Right atrium auricular region (tissue), 2 donors: ENCODE measurements around the gene STK16. TPM values are rescaled to one million over a fixed set of nuclear protein-coding genes. Genes with fewer than 3 reads are reported as not detected.
"Not testable (repeated sequence)": the region's sequence is repeated elsewhere in the genome, so short reads cannot be mapped to it uniquely, and the experiment has no call there.

Experiments
- DNase-seq: peaks from one replicate; pipeline ENCODE4 v3.0.0-alpha.2; 2019; ENCODE audit warnings: low spot score
- H3K27ac ChIP-seq, 2 donors: fragments of 200-600 bp; sonication (generic); 1 replicate in 1 of 2; 2 replicates in 1 of 2; pipeline ENCODE4 v1.5.1; 2016 to 2019
- H3K27me3 ChIP-seq, 2 donors: fragments of 200-600 bp; sonication (generic); one replicate each; pipeline versions ENCODE4 v1.5.1 to v1.6.0; 2017 to 2019
- H3K36me3 ChIP-seq: fragments of 200-600 bp; sonication (generic); one replicate; pipeline ENCODE4 v1.5.1; 2016
- H3K4me1 ChIP-seq, 2 donors: fragments of 200-600 bp; sonication (generic); one replicate each; pipeline versions ENCODE4 v1.5.1 to v1.6.0; 2017 to 2019
- H3K4me3 ChIP-seq, 2 donors: fragments of 200-600 bp; sonication (generic); 1 replicate in 1 of 2; 2 replicates in 1 of 2; pipeline ENCODE4 v1.5.1; 2017 to 2019; ENCODE audit warnings: mild to moderate bottlenecking in 1 of 2, moderate library complexity in 1 of 2
- H3K9me3 ChIP-seq, 2 donors: fragments of 200-600 bp; sonication (generic); one replicate each; pipeline ENCODE4 v1.5.1; 2019
- total RNA-seq, 2 donors: library from RNA; depleted of rRNA; stranded (reverse); fragments of >200 nt; gene quantifications; one replicate each; pipeline ENCODE4 v1.1.0, GENCODE V29; 2016
- TF ChIP-seq, protein P1 (sequence below), 2 donors: fragments of 200-600 bp; sonication (generic); IDR thresholded peaks; one replicate each; pipeline ENCODE4 v1.5.1; 2019; ENCODE audit warnings: antibody characterized with exemption in 2 of 2

The STK16 gene
- total RNA-seq, 2 donors from 2014 or later, result 7.0 to 9.0 TPM

DNA sequence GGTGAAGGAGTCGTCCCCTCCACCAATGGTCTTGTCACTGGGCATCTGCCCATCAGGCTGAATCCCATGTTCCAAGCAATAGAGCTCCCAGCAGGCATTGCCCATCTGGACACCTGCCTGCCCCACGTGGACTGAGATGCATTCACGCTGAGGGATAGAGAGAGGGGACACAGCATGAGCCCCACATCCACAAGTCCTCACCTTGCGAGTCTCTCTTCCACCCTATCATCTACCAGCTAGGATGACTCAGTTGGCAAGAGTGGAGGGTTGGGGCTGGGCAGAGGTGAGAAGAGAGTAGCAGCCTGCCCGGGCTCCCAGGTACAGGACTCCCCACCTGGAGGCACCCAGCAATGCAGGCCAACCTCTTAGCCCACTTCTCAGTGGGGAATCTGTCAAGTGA lies 6.8 kb downstream of the STK16 start:
- Histone ChIP-seq H3K9me3 (no peaks in the 10 kb centered on the region), H3K4me3 (peak overlapping the region; percentile 62 to 68), H3K27me3 (no peaks in the 10 kb centered on the region), H3K27ac (peak overlapping the region; percentile 74 to 89), H3K36me3 (peaks cover 17% of the 10 kb centered on the region), H3K4me1 (peaks cover 0 to 46% of the 10 kb centered on the region in 2 donors)
- TF ChIP-seq, protein P1, sequence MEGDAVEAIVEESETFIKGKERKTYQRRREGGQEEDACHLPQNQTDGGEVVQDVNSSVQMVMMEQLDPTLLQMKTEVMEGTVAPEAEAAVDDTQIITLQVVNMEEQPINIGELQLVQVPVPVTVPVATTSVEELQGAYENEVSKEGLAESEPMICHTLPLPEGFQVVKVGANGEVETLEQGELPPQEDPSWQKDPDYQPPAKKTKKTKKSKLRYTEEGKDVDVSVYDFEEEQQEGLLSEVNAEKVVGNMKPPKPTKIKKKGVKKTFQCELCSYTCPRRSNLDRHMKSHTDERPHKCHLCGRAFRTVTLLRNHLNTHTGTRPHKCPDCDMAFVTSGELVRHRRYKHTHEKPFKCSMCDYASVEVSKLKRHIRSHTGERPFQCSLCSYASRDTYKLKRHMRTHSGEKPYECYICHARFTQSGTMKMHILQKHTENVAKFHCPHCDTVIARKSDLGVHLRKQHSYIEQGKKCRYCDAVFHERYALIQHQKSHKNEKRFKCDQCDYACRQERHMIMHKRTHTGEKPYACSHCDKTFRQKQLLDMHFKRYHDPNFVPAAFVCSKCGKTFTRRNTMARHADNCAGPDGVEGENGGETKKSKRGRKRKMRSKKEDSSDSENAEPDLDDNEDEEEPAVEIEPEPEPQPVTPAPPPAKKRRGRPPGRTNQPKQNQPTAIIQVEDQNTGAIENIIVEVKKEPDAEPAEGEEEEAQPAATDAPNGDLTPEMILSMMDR (IDR thresholded peaks at IDR 0.05), result no peak
- no peak for DNase-seq

DNA sequence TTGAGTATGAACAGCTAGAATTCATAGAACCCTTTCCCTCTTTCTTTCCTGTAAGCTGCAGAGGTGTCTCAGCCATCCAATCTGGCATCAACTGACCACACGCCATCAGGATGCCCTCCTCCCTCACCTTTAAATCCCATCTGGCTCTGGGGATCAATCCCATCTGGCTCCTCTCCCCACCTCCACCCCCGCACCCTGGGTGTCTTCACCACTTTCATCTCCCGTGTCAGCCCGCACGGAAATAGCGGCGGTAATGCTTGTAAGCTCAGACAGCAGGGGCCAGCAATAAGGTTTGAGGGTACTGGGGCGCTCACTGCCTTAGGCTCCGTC lies 7.3 kb downstream of the STK16 start:
- H3K27ac ChIP-seq, result peak overlapping the region; percentile 74 to 89
- H3K4me3 ChIP-seq, result peak overlapping the region; percentile 62 to 68
- H3K9me3 ChIP-seq, result no peaks in the 10 kb centered on the region
- peaks cover 12% of the 10 kb centered on the region for H3K36me3 ChIP-seq
- no peaks in the 10 kb centered on the region for H3K27me3 ChIP-seq
- peaks cover 0 to 46% of the 10 kb centered on the region in 2 donors for H3K4me1 ChIP-seq
- no peak for DNase-seq
- TF ChIP-seq, protein P1 (IDR thresholded peaks at IDR 0.05), result no peak

DNA sequence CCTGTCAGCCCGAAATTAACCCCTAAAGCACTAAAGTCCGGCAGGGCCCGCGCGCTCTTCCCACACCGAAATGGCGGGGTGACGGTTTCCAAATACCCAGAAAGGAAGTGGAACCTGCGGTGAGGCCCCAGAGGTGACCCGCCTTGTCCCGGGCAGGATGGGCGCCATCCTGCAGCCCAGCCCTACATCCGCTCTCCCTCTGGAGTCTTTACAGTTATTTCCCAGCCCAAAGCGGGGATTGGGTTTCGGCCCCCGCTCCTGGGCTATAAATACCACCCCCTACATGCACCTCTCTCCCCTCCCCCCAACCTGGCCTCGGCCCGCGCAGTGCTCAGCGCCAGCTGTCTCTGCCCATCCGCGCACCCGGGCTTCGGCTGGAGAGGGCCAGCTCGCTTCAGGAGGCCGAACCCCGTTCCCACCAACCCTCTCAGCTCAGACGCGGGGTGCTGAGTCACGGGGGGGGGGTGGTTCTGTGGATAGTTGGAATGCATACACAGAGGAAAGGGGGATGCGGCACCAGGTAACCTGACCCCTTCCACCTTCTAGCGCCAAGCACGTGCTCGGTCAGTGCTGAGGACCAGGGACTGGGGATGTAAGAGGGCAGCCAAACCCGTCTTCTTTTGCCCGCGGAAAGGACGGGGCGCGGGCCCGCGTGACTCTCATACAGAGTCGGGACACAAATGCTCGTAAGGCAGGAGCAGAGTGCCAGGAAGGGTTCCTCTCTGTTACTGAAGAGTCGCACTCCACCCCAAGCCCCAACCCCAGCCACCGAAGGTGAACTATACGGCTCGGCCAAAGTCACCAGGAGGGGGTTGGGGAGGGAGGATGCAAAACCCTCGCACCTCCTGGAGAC lies 7.8 kb downstream of the STK16 start, which contains the start of gene TUBA4B:
TSS of gene TUBA4B (plus strand) at position 344 of the 853 bp plus-strand sequence. CDS start at position 509, 165 bp downstream.
- peaks cover 0 to 46% of the 10 kb centered on the region in 2 donors for H3K4me1 ChIP-seq
- TF ChIP-seq, protein P1 (IDR thresholded peaks at IDR 0.05), result no peak
- peak within 1 kb of the TSS; percentile 74 to 89 for H3K27ac ChIP-seq
- DNase-seq, result no peak
- peak within 1 kb of the TSS; percentile 62 to 68 for H3K4me3 ChIP-seq
- H3K27me3 ChIP-seq, result no peaks in the 10 kb centered on the region
- no peaks in the 10 kb centered on the region for H3K9me3 ChIP-seq
- H3K36me3 ChIP-seq, result peaks cover 10% of the 10 kb centered on the region

DNA sequence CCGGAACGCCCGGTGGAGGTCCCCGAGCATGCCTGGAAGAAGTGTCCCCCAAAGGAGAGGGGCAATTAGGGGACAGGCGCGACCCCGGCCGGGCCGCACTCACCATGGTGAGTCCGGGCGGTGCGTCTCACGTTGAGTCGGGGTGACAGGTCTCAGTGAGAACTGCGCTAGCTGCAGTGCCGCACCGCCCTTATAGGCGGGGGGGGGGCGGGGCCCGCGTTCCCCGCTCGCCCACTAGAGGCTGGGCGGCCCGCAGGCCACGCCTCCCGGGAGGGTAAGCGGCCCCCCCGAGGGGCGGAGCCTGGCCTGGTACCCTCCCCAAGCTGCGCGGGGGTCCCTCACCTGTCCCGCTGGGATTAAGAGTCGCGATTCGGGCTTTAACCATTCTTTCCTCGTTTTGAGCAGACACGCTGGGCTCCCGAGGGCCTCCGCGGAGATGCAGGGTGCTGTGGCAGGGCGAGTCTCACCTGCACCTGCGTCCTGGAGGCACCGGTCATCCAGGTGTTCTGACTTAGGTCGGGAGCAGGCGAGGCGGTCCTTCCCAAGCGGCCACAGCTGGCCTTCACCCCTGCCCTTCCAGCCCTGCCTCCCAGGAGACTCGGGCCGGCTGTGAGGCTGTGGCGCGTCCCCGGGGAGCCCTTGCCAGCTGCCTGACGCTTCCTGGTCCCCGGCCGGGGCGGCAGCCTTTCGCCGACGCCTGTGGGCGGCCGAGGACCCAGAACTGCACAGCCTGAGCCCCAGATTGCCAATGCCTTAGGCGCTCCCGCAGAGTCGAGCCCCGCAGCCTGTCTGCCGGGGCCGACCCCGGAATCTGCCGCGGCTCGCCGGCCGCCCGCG lies 8.7 kb downstream of the STK16 start, which contains the start of gene TUBA4A:
TSS of gene TUBA4A (minus strand) at position 166 of the 837 bp plus-strand sequence. CDS start at position 106, 60 bp downstream.
- Histone ChIP-seq H3K9me3 (no peaks in the 10 kb centered on the region), H3K27me3 (no peaks in the 10 kb centered on the region), H3K4me1 (peaks cover 0 to 44% of the 10 kb centered on the region in 2 donors), H3K27ac (peak within 1 kb of the TSS; percentile 74 to 89), H3K4me3 (peak within 1 kb of the TSS; percentile 62 to 68), H3K36me3 (peaks cover 5% of the 10 kb centered on the region)
- TF ChIP-seq, protein P1 (IDR thresholded peaks at IDR 0.05), result peak in 1 of 2 donors; percentile 32
- DNase-seq, result peak; percentile 88

DNA sequence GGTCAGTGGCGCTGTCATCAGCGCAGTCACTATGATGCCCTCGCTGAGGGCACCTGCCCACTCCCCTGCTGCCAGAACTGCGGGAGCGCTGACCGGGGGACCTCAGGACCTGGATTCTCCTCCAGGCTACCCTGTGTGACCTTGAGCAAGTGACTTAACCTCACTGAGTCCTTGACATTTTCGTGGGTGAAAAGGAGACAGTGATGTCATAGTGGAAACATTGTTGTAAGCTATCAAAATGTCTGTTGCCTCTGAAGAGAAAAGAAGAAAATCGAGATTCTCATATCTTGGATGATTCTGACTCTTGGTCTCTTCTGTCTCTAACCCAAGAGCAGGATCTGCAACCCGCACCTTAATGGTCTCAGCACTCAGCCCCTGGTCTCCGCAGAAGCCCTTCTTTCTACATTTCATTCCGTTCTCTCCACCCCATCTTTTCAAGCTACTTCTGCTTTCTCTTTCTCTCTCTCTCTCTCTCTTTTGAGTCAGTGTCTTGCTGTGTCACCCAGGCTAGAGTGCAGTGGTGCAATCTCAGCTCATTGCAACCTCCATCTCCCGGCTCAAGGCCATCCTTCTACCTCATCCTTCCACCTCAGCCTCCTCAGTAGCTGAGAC lies 9.4 kb downstream of the STK16 start:
- Histone ChIP-seq H3K27ac (peak overlapping the region; percentile 74 to 89), H3K27me3 (no peaks in the 10 kb centered on the region), H3K4me1 (peaks cover 0 to 37% of the 10 kb centered on the region in 2 donors), H3K9me3 (no peaks in the 10 kb centered on the region), H3K4me3 (peak overlapping the region; percentile 62 to 68), H3K36me3 (peaks cover 5% of the 10 kb centered on the region)
- TF ChIP-seq, protein P1 (IDR thresholded peaks at IDR 0.05), result no peak
- peak; percentile 64 for DNase-seq

DNA sequence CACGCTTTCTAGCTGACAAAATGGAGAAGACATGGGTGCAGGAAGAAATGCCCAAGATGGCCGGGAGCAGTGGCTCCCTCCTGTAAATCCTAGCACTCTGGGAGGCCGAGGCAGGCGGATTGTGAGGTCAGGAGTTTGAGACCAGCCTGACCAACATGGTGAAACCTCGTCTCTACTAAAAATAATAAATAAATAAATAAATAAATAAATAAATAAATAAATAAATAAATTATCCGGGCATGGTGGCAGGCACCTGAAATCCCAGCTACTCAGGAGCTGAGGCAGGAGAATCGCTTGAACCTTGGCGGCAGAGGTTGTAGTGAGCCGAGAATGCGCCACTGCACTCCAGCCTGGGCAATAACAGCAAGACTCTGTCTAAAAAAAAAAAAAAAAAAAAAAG lies 13.7 kb downstream of the STK16 start:
- H3K27me3 ChIP-seq, H3K4me3 ChIP-seq, H3K4me1 ChIP-seq, H3K27ac ChIP-seq, H3K36me3 ChIP-seq, DNase-seq, H3K9me3 ChIP-seq: not testable (repeated sequence)
